ENCODE measurements around the gene GUCY1A2.

GUCY1A2 gene

GRCh38 chr11:106697058-106697457, 321.2 kb downstream of the GUCY1A2 start:
- Histone ChIP-seq H3K4me3 (ENCODE audit: severe bottlenecking) (no peak overlapping the region), H3K27ac (ENCODE audit: poor library complexity, severe bottlenecking) (no peak overlapping the region), H3K36me3 (ENCODE audit: low read depth) (no peaks in the 10 kb centered on the region), H3K9me3 (ENCODE audit: severe bottlenecking) (no peaks in the 10 kb centered on the region), H3K27me3 (ENCODE audit: insufficient read depth, poor library complexity, severe bottlenecking) (no peaks in the 10 kb centered on the region), H3K4me1 (ENCODE audit: insufficient read depth, poor library complexity, severe bottlenecking) (peaks cover 26% of the 10 kb centered on the region)
- TF ChIP-seq CTCF (IDR thresholded peaks at IDR 0.05; ENCODE audit: poor library complexity, severe bottlenecking) = no peak
- DNase-seq (ENCODE audit: low spot score) = no peak
- peak; percentile 86 for ATAC-seq (ENCODE audit: low read depth)

GRCh38 chr11:106695506-106695905, 322.8 kb downstream of the GUCY1A2 start:
- Histone ChIP-seq H3K27ac (ENCODE audit: poor library complexity, severe bottlenecking) (no peak overlapping the region), H3K4me1 (ENCODE audit: insufficient read depth, poor library complexity, severe bottlenecking) (peaks cover 26% of the 10 kb centered on the region), H3K27me3 (ENCODE audit: insufficient read depth, poor library complexity, severe bottlenecking) (no peaks in the 10 kb centered on the region), H3K36me3 (ENCODE audit: low read depth) (no peaks in the 10 kb centered on the region), H3K9me3 (ENCODE audit: severe bottlenecking) (no peaks in the 10 kb centered on the region), H3K4me3 (ENCODE audit: severe bottlenecking) (no peak overlapping the region)
- ATAC-seq (ENCODE audit: low read depth) = peak; percentile 66; the same call in 1 of the 3 replicates
- DNase-seq (ENCODE audit: low spot score) = no peak
- TF ChIP-seq CTCF (IDR thresholded peaks at IDR 0.05; ENCODE audit: poor library complexity, severe bottlenecking) = no peak

GRCh38 chr11:106694501-106694900, 323.8 kb downstream of the GUCY1A2 start:
- TF ChIP-seq CTCF (IDR thresholded peaks at IDR 0.05; ENCODE audit: poor library complexity, severe bottlenecking) = no peak
- Histone ChIP-seq H3K27ac (ENCODE audit: poor library complexity, severe bottlenecking) (no peak overlapping the region), H3K36me3 (ENCODE audit: low read depth) (no peaks in the 10 kb centered on the region), H3K4me3 (ENCODE audit: severe bottlenecking) (no peak overlapping the region), H3K4me1 (ENCODE audit: insufficient read depth, poor library complexity, severe bottlenecking) (peaks cover 26% of the 10 kb centered on the region), H3K27me3 (ENCODE audit: insufficient read depth, poor library complexity, severe bottlenecking) (no peaks in the 10 kb centered on the region), H3K9me3 (ENCODE audit: severe bottlenecking) (no peaks in the 10 kb centered on the region)
- DNase-seq (ENCODE audit: low spot score) = no peak
- ATAC-seq (ENCODE audit: low read depth) = no peak

- H3K4me3 ChIP-seq (ENCODE audit: severe bottlenecking) = no peak overlapping the region
- H3K4me1 ChIP-seq (ENCODE audit: insufficient read depth, poor library complexity, severe bottlenecking) = peaks cover 18% of the 10 kb centered on the region
- H3K9me3 ChIP-seq (ENCODE audit: severe bottlenecking) = no peaks in the 10 kb centered on the region
- DNase-seq (ENCODE audit: low spot score) (no peak), ATAC-seq (ENCODE audit: low read depth) (peak; percentile 52; the same call in 1 of the 3 replicates)
- H3K27ac ChIP-seq (ENCODE audit: poor library complexity, severe bottlenecking) = no peak overlapping the region
- no peaks in the 10 kb centered on the region for H3K36me3 ChIP-seq (ENCODE audit: low read depth)
- no peak for TF ChIP-seq CTCF (IDR thresholded peaks at IDR 0.05; ENCODE audit: poor library complexity, severe bottlenecking)
- no peaks in the 10 kb centered on the region for H3K27me3 ChIP-seq (ENCODE audit: insufficient read depth, poor library complexity, severe bottlenecking)
Measured at GRCh38 chr11:106691807-106692365, 326.4 kb downstream of the GUCY1A2 start.

- Histone ChIP-seq H3K9me3 (ENCODE audit: severe bottlenecking) (no peaks in the 10 kb centered on the region), H3K4me1 (ENCODE audit: insufficient read depth, poor library complexity, severe bottlenecking) (peaks cover 8% of the 10 kb centered on the region), H3K4me3 (ENCODE audit: severe bottlenecking) (no peak overlapping the region), H3K27ac (ENCODE audit: poor library complexity, severe bottlenecking) (no peak overlapping the region), H3K27me3 (ENCODE audit: insufficient read depth, poor library complexity, severe bottlenecking) (no peaks in the 10 kb centered on the region), H3K36me3 (ENCODE audit: low read depth) (no peaks in the 10 kb centered on the region)
- ATAC-seq (ENCODE audit: low read depth) (no peak), DNase-seq (ENCODE audit: low spot score) (no peak)
- TF ChIP-seq CTCF (IDR thresholded peaks at IDR 0.05; ENCODE audit: poor library complexity, severe bottlenecking) = no peak
Measured at GRCh38 chr11:106690923-106691322, 327.4 kb downstream of the GUCY1A2 start.

All from RWPE2 (cell line).